Measurements from ENCODE around the gene TUBA3E.
"Not testable (repeated sequence)": the region's sequence is repeated elsewhere in the genome, so short reads cannot be mapped to it uniquely, and the experiment has no call there.

DNA sequence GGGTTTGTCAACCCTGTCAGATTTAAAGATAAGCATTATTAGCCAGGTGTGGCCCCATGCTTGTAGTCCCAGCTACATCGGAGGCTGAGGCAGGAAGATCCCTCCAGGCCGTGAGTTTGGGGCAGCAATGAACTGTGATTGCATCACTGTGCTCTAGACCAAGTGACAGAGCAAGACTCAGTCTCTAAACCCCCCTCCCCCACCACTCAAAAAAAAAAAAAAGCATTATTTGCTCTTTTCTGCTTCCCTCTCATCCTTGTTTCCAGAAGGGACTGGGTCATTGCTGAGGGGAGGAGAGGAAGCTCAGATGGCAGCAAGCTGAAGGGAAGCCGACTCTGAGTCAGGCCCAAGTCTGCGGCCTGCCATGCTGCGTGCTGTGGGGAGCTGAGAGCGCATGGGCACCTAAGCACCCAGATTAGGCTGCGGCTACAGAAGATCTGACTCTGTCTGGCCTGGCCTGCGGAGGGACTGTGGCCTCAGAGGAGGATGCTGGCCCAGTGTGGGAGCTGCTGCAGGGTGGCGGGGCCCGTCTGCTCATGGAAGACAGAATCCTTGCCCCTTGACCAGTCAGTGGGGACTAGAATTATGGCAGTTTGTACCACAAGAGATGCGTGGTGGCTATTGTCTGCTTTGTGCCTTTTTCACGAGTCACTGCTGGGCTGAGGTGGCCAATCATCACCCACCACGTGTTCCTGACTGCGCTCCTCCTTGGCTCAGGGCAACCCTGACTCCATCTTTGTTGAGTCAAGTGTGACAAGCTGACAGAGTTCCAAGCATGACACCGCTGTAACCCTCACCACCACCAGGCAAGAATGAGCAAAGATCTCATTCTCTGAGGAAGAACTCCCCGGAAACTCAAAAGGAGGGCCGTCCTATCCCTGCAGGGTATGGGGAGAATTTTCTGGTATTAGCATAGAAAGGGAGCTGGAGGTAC is 10.1 kb downstream of the TUBA3E start:
- not testable (repeated sequence) for TF ChIP-seq POLR2A (IDR thresholded peaks at IDR 0.05)
- TF ChIP-seq, protein P1, sequence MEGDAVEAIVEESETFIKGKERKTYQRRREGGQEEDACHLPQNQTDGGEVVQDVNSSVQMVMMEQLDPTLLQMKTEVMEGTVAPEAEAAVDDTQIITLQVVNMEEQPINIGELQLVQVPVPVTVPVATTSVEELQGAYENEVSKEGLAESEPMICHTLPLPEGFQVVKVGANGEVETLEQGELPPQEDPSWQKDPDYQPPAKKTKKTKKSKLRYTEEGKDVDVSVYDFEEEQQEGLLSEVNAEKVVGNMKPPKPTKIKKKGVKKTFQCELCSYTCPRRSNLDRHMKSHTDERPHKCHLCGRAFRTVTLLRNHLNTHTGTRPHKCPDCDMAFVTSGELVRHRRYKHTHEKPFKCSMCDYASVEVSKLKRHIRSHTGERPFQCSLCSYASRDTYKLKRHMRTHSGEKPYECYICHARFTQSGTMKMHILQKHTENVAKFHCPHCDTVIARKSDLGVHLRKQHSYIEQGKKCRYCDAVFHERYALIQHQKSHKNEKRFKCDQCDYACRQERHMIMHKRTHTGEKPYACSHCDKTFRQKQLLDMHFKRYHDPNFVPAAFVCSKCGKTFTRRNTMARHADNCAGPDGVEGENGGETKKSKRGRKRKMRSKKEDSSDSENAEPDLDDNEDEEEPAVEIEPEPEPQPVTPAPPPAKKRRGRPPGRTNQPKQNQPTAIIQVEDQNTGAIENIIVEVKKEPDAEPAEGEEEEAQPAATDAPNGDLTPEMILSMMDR (IDR thresholded peaks at IDR 0.05): not testable (repeated sequence)

Data from lower leg skin (tissue), 3 donors.